ENCODE results near the gene RGSL1.

GRCh38 chr1:182587093-182587492 is 137.1 kb downstream of the RGSL1 start:
- TF ChIP-seq PPARA (CRISPR knock-in tag; IDR thresholded peaks at IDR 0.05; ENCODE audit: borderline replicate concordance): no peak
- TF ChIP-seq RARB (CRISPR knock-in tag; IDR thresholded peaks at IDR 0.05): no peak

Data from SK-N-SH treated with all-trans-retinoic acid at 6 μM for 48 hours (cell line).